HepG2 (cell line): ENCODE data around the gene SLC38A8. TPM values are rescaled to one million over a fixed set of nuclear protein-coding genes. Genes with fewer than 3 reads are reported as not detected.

Experiments used
- ATAC-seq: fragments of 200-7000 bp; cut with Tn5 transposase; 3 replicates; pipeline ENCODE4 v1.9.1; 2020; ENCODE audit warnings: mild to moderate bottlenecking, moderate library complexity
- BruUV-seq: library from RNA; stranded (reverse); fragments of 400-500 nt; replicated peaks from 2 replicates; lab custom pipeline; 2021; lab: Mats Ljungman, UMichigan
- CTCF ChIA-PET: fragments of 300-600 bp; formaldehyde crosslinking; extraction: SDS; loops from one replicate; lab custom pipeline; 2021; ENCODE audit warnings: low total read pairs, inconsistent platforms, low intra/inter-chr PET ratio; lab: Yijun Ruan, JAX
- POLR2A ChIA-PET: fragments of 350-600 bp; sonication (Branson Sonifier 250); formaldehyde crosslinking; loops from one replicate; lab custom pipeline; 2020; ENCODE audit warnings: antibody characterized with exemption, inconsistent platforms; lab: Yijun Ruan, JAX
- DNase-seq: peaks from one replicate; pipeline ENCODE4 v3.0.0-alpha.2; 2015; ENCODE audit warnings: low spot score
- FAIRE-seq: peaks from 3 replicates; lab custom pipeline; 2011; peaks lifted over from hg19 to GRCh38; lab: Jason Lieb, UNC
- H2AFZ ChIP-seq: one replicate; pipeline ENCODE4 v1.6.1; 2011; ENCODE audit warnings: low read length, inconsistent platforms
- H3K27ac ChIP-seq: fragments of 300-600 bp; 3 replicates; pipeline ENCODE4 v1.8.0; 2011; ENCODE audit warnings: mixed run types, mild to moderate bottlenecking, mixed read lengths, low read length, inconsistent platforms; ENCODE audit not compliant: insufficient read depth; ENCODE audit errors: extremely low read length
- H3K27me3 ChIP-seq, 2 experiments: fragments of 200-600 bp in 1 of 2; 2 replicates in 1 of 2; 3 replicates in 1 of 2; pipeline versions ENCODE4 v1.6.0 to v1.8.0; 2011; ENCODE audit warnings: low read length in 2 of 2, mild to moderate bottlenecking in 2 of 2, moderate library complexity in 2 of 2, inconsistent platforms in 1 of 2; ENCODE audit not compliant: insufficient read depth in 2 of 2, control insufficient read depth in 1 of 2
- H3K36me3 ChIP-seq, 2 experiments: fragments of 200-600 bp in 1 of 2; replicated peaks in 1 of 2; 2 replicates in 1 of 2; 3 replicates in 1 of 2; pipeline versions ENCODE4 v1.5.1 to v1.8.0; 2011; ENCODE audit warnings: low read length in 2 of 2, inconsistent platforms in 1 of 2; ENCODE audit not compliant: insufficient read depth in 2 of 2, control insufficient read depth in 1 of 2
- H3K4me1 ChIP-seq: 2 replicates; pipeline ENCODE4 v1.5.1; 2012; ENCODE audit warnings: low read length, inconsistent platforms; ENCODE audit not compliant: insufficient read depth
- H3K4me2 ChIP-seq: 2 replicates; pipeline ENCODE4 v1.6.0; 2011; ENCODE audit warnings: low read depth, low read length, inconsistent platforms
- H3K4me3 ChIP-seq, 3 experiments: fragments of 200-600 bp in 1 of 3; sonication (generic), shearing (Covaris generic) in 1 of 3; replicated peaks in 1 of 3; 2 replicates each; pipeline ENCODE4 v1.5.1; 2011 to 2016; ENCODE audit warnings: low read length in 3 of 3, inconsistent platforms in 2 of 3, low read depth in 2 of 3, mild to moderate bottlenecking in 2 of 3, control low read depth in 1 of 3, mixed read lengths in 1 of 3; ENCODE audit not compliant: insufficient read depth in 1 of 3
- H3K79me2 ChIP-seq: one replicate; pipeline ENCODE4 v1.6.1; 2011; ENCODE audit warnings: low read length, inconsistent platforms; ENCODE audit not compliant: insufficient read depth
- H3K9ac ChIP-seq: 2 replicates; pipeline ENCODE4 v1.6.0; 2011; ENCODE audit warnings: mild to moderate bottlenecking, low read depth, low read length, inconsistent platforms; ENCODE audit not compliant: insufficient read depth
- H3K9me3 ChIP-seq: 2 replicates; pipeline ENCODE4 v1.5.1; 2012; ENCODE audit warnings: mild to moderate bottlenecking, low read length
- H4K20me1 ChIP-seq: 2 replicates; pipeline ENCODE4 v1.6.0; 2011; ENCODE audit warnings: inconsistent platforms, mild to moderate bottlenecking, low read length, moderate library complexity; ENCODE audit not compliant: insufficient read depth
- CEBPB ChIP-seq: IDR thresholded peaks from 2 replicates; pipeline ENCODE4 v1.6.1; 2011; ENCODE audit warnings: low read depth, low read length, improper control_type of control experiment, borderline replicate concordance
- CEBPG ChIP-seq: IDR thresholded peaks from 2 replicates; pipeline ENCODE4 v1.6.1; 2016
- FLYWCH1 ChIP-seq: sonication (generic); formaldehyde crosslinking; IDR thresholded peaks from 2 replicates; pipeline ENCODE4 v1.8.1; 2023; ENCODE audit warnings: mild to moderate bottlenecking, missing genetic modification reagents
- MYC ChIP-seq: sonication (generic); formaldehyde crosslinking; IDR thresholded peaks from 2 replicates; pipeline ENCODE4 v1.9.0; 2021; ENCODE audit warnings: missing genetic modification reagents, borderline replicate concordance
- NRL ChIP-seq: sonication (generic); formaldehyde crosslinking; IDR thresholded peaks from 2 replicates; pipeline ENCODE4 v1.5.0; 2020; ENCODE audit warnings: missing genetic modification reagents, mild to moderate bottlenecking, moderate library complexity, borderline replicate concordance
- SMARCC2 ChIP-seq: fragments of 450-650 bp; IDR thresholded peaks from 2 replicates; pipeline ENCODE4 v1.6.1; 2017; ENCODE audit warnings: antibody characterized with exemption, mild to moderate bottlenecking
- ZNF589 ChIP-seq: sonication (generic); formaldehyde crosslinking; conservative IDR thresholded peaks from 2 replicates; pipeline ENCODE4 v1.8.0; 2022; ENCODE audit warnings: mild to moderate bottlenecking, moderate library complexity, missing genetic modification reagents
- WGBS: methylation state at CpG from one replicate; pipeline ENCODE4 v1.1.6; 2017; ENCODE audit warnings: low lambda C conversion rate; 5-methylcytosine and 5-hydroxymethylcytosine counted together
- in situ Hi-C: cut with HindIII; loops from 2 replicates; pipeline ENCODE4 v1.10.0; 2017; ENCODE audit warnings: low pct_unique_long_range_greater_than_20kb; ENCODE audit not compliant: extremely low pct_ligation_motif_present
- intact Hi-C: fragments of 100-400 bp; cut with micrococcal nuclease; formaldehyde crosslinking; loops from one replicate; pipeline ENCODE4 v1.10.0; 2022; ENCODE audit not compliant: unreplicated experiment
- polyA plus RNA-seq, 8 experiments: library from polyadenylated mRNA; depleted of rRNA in 3 of 8; stranded (reverse) in 7 of 8; unstranded in 1 of 8; fragments of >200 nt; fragmentation: Illumina TruSeq in 4 of 8; extraction: Trizol in 4 of 8; gene quantifications; 2 replicates each; pipeline versions ENCODE4 v1.2.1 to v1.2.3, GENCODE V29; 2011 to 2016; ENCODE audit warnings: low read depth in 4 of 8, missing spikeins in 1 of 8, mixed read lengths in 1 of 8; ENCODE audit not compliant: insufficient read depth in 1 of 8
- total RNA-seq, 5 experiments: library from RNA; depleted of rRNA; stranded (reverse); fragments of >200 nt; fragmentation: Illumina TruSeq; extraction: Trizol; gene quantifications; 2 replicates each; pipeline ENCODE4 v1.2.3, GENCODE V29; 2016; ENCODE audit warnings: low read depth in 1 of 5
- TF ChIP-seq, protein P1 (sequence below): fragments of 450-650 bp; IDR thresholded peaks from 2 replicates; pipeline ENCODE4 v1.6.1; 2016
- TF ChIP-seq, protein P2 (sequence below): sonication (generic); formaldehyde crosslinking; IDR thresholded peaks from 2 replicates; pipeline ENCODE4 v1.5.0; 2020; ENCODE audit warnings: missing genetic modification reagents, mild to moderate bottlenecking, borderline replicate concordance

Gene SLC38A8
- total and polyA plus RNA-seq, 2 of the 13 experiments (the other 11 are each of a cell fraction or from before 2014, with no cell fraction given) = 0.24 to 0.37 TPM

GRCh38 chr16:84013787-84014569 is 28.6 kb downstream of the SLC38A8 start (continued):
- peak; percentile 57; the same call in 1 of the 2 replicates for TF ChIP-seq NRL (CRISPR knock-in tag)
- TF ChIP-seq FLYWCH1 (CRISPR knock-in tag) = no peak
- TF ChIP-seq MYC (CRISPR knock-in tag) = peak; percentile 26; the same call in 1 of the 2 replicates
- TF ChIP-seq ZNF589 (CRISPR knock-in tag) = no peak
- TF ChIP-seq, protein P1, sequence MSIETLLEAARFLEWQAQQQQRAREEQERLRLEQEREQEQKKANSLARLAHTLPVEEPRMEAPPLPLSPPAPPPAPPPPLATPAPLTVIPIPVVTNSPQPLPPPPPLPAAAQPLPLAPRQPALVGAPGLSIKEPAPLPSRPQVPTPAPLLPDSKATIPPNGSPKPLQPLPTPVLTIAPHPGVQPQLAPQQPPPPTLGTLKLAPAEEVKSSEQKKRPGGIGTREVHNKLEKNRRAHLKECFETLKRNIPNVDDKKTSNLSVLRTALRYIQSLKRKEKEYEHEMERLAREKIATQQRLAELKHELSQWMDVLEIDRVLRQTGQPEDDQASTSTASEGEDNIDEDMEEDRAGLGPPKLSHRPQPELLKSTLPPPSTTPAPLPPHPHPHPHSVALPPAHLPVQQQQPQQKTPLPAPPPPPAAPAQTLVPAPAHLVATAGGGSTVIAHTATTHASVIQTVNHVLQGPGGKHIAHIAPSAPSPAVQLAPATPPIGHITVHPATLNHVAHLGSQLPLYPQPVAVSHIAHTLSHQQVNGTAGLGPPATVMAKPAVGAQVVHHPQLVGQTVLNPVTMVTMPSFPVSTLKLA = peak; percentile 20; the same call in 1 of the 2 replicates
- TF ChIP-seq, protein P2, sequence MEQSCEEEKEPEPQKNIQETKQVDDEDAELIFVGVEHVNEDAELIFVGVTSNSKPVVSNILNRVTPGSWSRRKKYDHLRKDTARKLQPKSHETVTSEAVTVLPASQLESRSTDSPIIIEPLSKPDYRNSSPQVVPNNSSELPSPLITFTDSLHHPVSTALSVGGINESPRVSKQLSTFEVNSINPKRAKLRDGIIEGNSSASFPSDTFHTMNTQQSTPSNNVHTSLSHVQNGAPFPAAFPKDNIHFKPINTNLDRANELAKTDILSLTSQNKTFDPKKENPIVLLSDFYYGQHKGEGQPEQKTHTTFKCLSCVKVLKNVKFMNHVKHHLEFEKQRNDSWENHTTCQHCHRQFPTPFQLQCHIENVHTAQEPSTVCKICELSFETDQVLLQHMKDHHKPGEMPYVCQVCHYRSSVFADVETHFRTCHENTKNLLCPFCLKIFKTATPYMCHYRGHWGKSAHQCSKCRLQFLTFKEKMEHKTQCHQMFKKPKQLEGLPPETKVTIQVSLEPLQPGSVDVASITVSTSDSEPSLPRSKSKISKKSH (CRISPR knock-in tag) = peak; percentile 13; the same call in 1 of the 2 replicates

- Histone ChIP-seq H3K9me3 (peaks cover 5% of the 10 kb centered on the region), H3K4me3 (no peak overlapping the region), H3K27ac (no peak overlapping the region), H3K4me2 (no peak overlapping the region), H3K27me3 (peaks cover 2 to 29% of the 10 kb centered on the region in 2 experiments; a peak in 4 of 5 replicates), H3K9ac (no peak overlapping the region), H4K20me1 (no peaks in the 10 kb centered on the region), H3K4me1 (peaks cover 3% of the 10 kb centered on the region; the same call in 1 of the 2 replicates), H3K79me2 (no peaks in the 10 kb centered on the region), H2AFZ (no peak overlapping the region), H3K36me3 (no peaks in the 10 kb centered on the region)
- 0 out of 2 replicates have a peak, but pooled peaks have one; percentile 29 for TF ChIP-seq CEBPG (CRISPR knock-in tag)
- peak; percentile 61; the same call in 1 of the 2 replicates for TF ChIP-seq CEBPB
- no peak for TF ChIP-seq SMARCC2
- ChIA-PET POLR2A (no interaction called here), CTCF (no interaction called here)
- 6% methylated on average over 6 of the region's 6 CpGs for WGBS
- in situ Hi-C loops = no loop called here
- FAIRE-seq (no peak), ATAC-seq (no peak), DNase-seq (no peak)
- BruUV-seq = no TSS peak
- intact Hi-C loops = no loop called here
Measured at GRCh38 chr16:84009282-84009681, 33.3 kb downstream of the SLC38A8 start.
